ENCODE results near the gene SAYSD1.

SAYSD1 gene

GRCh38 chr6:39058471-39059147, 56.4 kb downstream of the SAYSD1 start:
- DNase-seq (ENCODE audit: low spot score): no peak

GRCh38 chr6:39057251-39058155, 57.5 kb downstream of the SAYSD1 start:
- DNase-seq (ENCODE audit: low spot score): no peak

GRCh38 chr6:39056681-39057080, 58.3 kb downstream of the SAYSD1 start:
- DNase-seq (ENCODE audit: low spot score): no peak

GRCh38 chr6:39056191-39056590, 58.8 kb downstream of the SAYSD1 start:
- DNase-seq (ENCODE audit: low spot score): no peak

GRCh38 chr6:39055661-39056060, 59.3 kb downstream of the SAYSD1 start:
- no peak for DNase-seq (ENCODE audit: low spot score)

GRCh38 chr6:39054577-39055142, 60.3 kb downstream of the SAYSD1 start:
- DNase-seq (ENCODE audit: low spot score): no peak
